K562 (cell line): ENCODE measurements around the gene CPT1A.
"Not testable (repeated sequence)": the region's sequence is repeated elsewhere in the genome, so short reads cannot be mapped to it uniquely, and the experiment has no call there.

Experiments used
- CEBPB ChIP-seq: fragments of 450-650 bp; IDR thresholded peaks from 2 replicates; pipeline ENCODE4 v1.6.1; 2016; ENCODE audit warnings: missing genetic modification characterization, missing compliant biosample characterization
- CREBBP ChIP-seq: IDR thresholded peaks from one replicate; pipeline ENCODE4 v1.6.1; 2012; ENCODE audit warnings: low read depth, mild to moderate bottlenecking, control low read depth, inconsistent platforms, low read length
- FOXJ2 ChIP-seq: fragments of 200-800 bp; sonication (Bioruptor generic); IDR thresholded peaks from 2 replicates; pipeline ENCODE4 v1.6.1; 2016; ENCODE audit warnings: missing genetic modification characterization, missing compliant biosample characterization
- POLR2A ChIP-seq: fragments of 450-650 bp; conservative IDR thresholded peaks from 2 replicates; pipeline ENCODE4 v1.6.1; 2016
- PRMT5 ChIP-seq: sonication (generic); formaldehyde crosslinking; IDR thresholded peaks from 2 replicates; pipeline ENCODE4 v1.5.0; 2020; ENCODE audit warnings: missing genetic modification reagents
- ZNF124 ChIP-seq: sonication (generic); formaldehyde crosslinking; IDR thresholded peaks from 2 replicates; pipeline ENCODE4 v1.8.1; 2022; ENCODE audit warnings: missing genetic modification reagents
- ZNF384 ChIP-seq: IDR thresholded peaks from 2 replicates; pipeline ENCODE4 v1.6.1; 2012; ENCODE audit warnings: low read depth, low read length, improper control_type of control experiment
- TF ChIP-seq, protein P1 (sequence below), 2 experiments: fragments of 200-800 bp in 1 of 2; sonication (Bioruptor generic) in 1 of 2; sonication (generic) in 1 of 2; formaldehyde crosslinking in 1 of 2; IDR thresholded peaks in 1 of 2; conservative IDR thresholded peaks in 1 of 2; 2 replicates each; pipeline versions ENCODE4 v1.5.0 to v1.6.1; 2016 to 2020; ENCODE audit warnings: missing compliant biosample characterization in 1 of 2, missing genetic modification characterization in 1 of 2, missing genetic modification reagents in 1 of 2
- TF ChIP-seq, protein P2 (sequence below): sonication (generic); formaldehyde crosslinking; IDR thresholded peaks from 2 replicates; pipeline ENCODE4 v1.8.0; 2022; ENCODE audit warnings: missing genetic modification reagents, mild to moderate bottlenecking, moderate library complexity, borderline replicate concordance

DNA sequence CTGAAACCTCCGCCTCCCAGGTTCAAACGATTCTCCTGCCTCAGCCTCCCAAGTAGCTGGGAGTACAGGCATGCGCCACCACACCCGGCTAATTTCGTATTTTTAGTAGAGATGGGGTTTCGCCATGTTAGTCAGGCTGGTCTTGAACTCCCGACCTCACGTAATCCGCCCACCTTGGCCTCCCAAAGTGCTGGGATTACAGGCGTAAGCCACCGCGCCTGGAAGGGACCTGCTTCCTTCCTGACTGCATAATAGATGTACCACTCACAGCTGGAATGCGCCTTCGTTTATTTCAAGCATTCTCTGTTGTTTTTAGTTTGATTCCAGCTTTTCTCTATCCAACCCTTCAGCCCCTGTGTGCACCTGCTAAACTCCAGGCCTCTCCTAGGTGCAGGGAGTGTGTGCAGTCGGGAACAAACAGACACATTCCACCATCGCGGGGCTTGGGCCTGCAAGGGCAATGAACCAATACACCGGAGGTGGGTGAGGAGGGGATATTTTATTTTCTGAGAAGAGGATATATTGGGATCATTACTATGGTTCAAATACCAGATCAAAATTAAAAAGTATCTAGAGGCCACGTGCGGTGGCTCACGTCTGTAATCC, 14.8 kb upstream of the CPT1A start:
- not testable (repeated sequence) for TF ChIP-seq FOXJ2 (tag); ZNF384; CREBBP; PRMT5 (CRISPR knock-in tag); ZNF124 (CRISPR knock-in tag); CEBPB (tag); POLR2A
- TF ChIP-seq, protein P1, sequence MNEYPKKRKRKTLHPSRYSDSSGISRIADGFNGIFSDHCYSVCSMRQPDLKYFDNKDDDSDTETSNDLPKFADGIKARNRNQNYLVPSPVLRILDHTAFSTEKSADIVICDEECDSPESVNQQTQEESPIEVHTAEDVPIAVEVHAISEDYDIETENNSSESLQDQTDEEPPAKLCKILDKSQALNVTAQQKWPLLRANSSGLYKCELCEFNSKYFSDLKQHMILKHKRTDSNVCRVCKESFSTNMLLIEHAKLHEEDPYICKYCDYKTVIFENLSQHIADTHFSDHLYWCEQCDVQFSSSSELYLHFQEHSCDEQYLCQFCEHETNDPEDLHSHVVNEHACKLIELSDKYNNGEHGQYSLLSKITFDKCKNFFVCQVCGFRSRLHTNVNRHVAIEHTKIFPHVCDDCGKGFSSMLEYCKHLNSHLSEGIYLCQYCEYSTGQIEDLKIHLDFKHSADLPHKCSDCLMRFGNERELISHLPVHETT (CRISPR knock-in tag; conservative IDR thresholded peaks at IDR 0.05 in 1 of 2, IDR thresholded peaks at IDR 0.05 in 1 of 2), result not testable (repeated sequence)
- TF ChIP-seq, protein P2, sequence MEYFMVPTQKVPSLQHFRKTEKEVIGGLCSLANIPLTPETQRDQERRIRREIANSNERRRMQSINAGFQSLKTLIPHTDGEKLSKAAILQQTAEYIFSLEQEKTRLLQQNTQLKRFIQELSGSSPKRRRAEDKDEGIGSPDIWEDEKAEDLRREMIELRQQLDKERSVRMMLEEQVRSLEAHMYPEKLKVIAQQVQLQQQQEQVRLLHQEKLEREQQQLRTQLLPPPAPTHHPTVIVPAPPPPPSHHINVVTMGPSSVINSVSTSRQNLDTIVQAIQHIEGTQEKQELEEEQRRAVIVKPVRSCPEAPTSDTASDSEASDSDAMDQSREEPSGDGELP, result not testable (repeated sequence)
